ENCODE data around the gene ATP5PB.

The ATP5PB gene

DNA sequence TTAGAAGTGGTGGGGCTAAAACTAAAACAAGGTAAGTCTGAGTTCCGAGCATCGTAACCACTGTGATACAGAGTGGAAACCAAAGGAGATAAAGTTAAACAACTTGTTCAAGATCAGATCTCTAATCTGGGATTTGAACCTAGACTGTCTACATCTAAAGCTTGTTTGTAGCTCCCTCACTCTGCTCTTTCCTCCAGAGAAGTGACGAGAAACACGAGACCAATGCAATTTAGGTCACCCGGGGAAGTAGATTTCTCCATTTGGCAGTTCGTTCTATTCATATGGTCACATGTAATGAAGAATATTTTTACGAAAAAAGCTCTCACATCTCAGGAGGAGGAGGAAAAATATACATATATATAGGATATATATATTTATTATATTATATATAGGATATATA is 52.4 kb downstream of the ATP5PB start:
- H3K4me3 ChIP-seq (ENCODE audit: low read depth, low read length), result no peak overlapping the region
- TF ChIP-seq, protein P1, sequence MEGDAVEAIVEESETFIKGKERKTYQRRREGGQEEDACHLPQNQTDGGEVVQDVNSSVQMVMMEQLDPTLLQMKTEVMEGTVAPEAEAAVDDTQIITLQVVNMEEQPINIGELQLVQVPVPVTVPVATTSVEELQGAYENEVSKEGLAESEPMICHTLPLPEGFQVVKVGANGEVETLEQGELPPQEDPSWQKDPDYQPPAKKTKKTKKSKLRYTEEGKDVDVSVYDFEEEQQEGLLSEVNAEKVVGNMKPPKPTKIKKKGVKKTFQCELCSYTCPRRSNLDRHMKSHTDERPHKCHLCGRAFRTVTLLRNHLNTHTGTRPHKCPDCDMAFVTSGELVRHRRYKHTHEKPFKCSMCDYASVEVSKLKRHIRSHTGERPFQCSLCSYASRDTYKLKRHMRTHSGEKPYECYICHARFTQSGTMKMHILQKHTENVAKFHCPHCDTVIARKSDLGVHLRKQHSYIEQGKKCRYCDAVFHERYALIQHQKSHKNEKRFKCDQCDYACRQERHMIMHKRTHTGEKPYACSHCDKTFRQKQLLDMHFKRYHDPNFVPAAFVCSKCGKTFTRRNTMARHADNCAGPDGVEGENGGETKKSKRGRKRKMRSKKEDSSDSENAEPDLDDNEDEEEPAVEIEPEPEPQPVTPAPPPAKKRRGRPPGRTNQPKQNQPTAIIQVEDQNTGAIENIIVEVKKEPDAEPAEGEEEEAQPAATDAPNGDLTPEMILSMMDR (IDR thresholded peaks at IDR 0.05; ENCODE audit: control insufficient read depth, extremely low read depth, insufficient read depth), result no peak
- no peak for DNase-seq (ENCODE audit: low read depth)

GRCh38 chr1:111503585-111504060 is 54.4 kb downstream of the ATP5PB start, which contains the start of the genes ADORA3 and TMIGD3:
Gene ADORA3, minus strand, starts transcription at chr1:111503633. Its CDS starts 279 bp downstream, at chr1:111503354.
Gene TMIGD3, minus strand, starts transcription at chr1:111503633. Its CDS starts 279 bp downstream, at chr1:111503354.
- DNase-seq (ENCODE audit: low read depth), result no peak
- TF ChIP-seq, protein P1 (IDR thresholded peaks at IDR 0.05; ENCODE audit: control insufficient read depth, extremely low read depth, insufficient read depth), result no peak
- no peak within 1 kb of the TSS for H3K4me3 ChIP-seq (ENCODE audit: low read depth, low read length)

- no peak overlapping the region for H3K4me3 ChIP-seq (ENCODE audit: low read depth, low read length)
- TF ChIP-seq, protein P1 (IDR thresholded peaks at IDR 0.05; ENCODE audit: control insufficient read depth, extremely low read depth, insufficient read depth), result no peak
- no peak for DNase-seq (ENCODE audit: low read depth)
Observed at GRCh38 chr1:111504097-111504496, 54.8 kb downstream of the ATP5PB start.

DNA sequence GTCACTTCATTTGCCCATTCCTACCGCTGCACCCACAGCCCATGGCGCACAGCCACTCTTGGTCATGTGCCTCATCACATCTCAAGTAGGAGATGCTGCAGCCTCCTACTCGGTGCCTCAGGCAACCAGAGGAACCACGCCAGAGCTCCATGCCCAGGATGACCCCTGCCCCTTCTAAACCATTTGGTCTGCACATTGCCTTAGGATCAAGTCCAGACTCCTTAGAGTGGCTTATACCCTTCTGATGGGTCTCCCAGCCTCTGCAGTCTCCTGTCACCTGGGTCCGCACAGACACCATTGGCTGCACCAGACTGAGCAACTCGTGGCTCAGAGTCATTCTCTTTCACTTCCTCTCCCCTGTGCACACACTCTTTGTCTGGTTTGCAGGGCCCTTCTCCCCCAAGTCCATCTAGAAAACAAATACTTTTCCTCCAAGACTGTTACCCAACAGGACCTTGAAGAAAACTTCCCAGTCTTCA is 56.4 kb downstream of the ATP5PB start:
- TF ChIP-seq, protein P1 (IDR thresholded peaks at IDR 0.05; ENCODE audit: control insufficient read depth, extremely low read depth, insufficient read depth), result no peak

GRCh38 chr1:111506561-111506960 is 57.3 kb downstream of the ATP5PB start:
- no peak overlapping the region for H3K4me3 ChIP-seq (ENCODE audit: low read depth, low read length)
- no peak for DNase-seq (ENCODE audit: low read depth)
- TF ChIP-seq, protein P1 (IDR thresholded peaks at IDR 0.05; ENCODE audit: control insufficient read depth, extremely low read depth, insufficient read depth), result no peak

More for the DNA sequence above, 56.4 kb downstream of the ATP5PB start:
- DNase-seq (ENCODE audit: low read depth), result no peak
- no peak overlapping the region for H3K4me3 ChIP-seq (ENCODE audit: low read depth, low read length)

DNA sequence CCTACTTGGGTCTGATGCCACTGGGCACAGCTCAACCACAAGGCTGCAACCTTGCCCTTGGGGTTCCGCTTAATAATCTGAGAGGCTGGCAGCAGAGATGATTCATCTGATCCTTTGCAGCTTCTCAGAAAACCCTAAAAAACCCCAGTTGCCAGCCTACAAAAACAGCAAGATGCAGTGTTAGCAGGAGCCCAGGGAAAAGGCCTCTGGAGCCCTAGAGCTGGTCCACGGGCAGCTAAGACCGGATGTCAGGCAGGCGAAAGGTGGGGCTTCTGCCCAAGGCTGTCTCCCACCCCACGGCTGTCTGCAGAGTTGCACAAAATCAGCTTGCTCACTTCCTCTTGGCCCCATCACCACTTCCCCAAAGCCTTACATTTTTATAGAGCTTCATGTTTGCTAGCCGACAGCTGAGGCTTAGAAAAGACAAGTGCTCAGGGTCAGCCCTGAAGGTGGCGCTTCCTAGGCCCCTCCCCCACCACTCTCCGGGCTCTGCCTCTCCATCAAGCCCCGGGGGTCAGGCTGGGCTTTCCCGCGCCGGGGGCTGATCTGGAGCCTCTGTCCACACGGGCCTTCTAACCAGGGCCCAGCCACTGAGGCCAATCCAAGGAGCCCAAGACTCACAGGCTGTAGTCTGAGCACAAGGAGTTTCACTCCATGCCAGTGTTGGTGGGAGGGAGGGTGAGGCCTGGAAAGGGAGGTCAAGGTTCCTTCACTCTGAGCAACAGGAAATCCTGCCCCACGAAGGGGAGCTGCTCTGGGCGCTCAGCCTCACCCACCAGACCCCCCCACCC is 58.3 kb downstream of the ATP5PB start:
- peak; percentile 60 for DNase-seq (ENCODE audit: low read depth)
- TF ChIP-seq, protein P1 (IDR thresholded peaks at IDR 0.05; ENCODE audit: control insufficient read depth, extremely low read depth, insufficient read depth), result 0 out of 2 replicates have a peak, but pooled peaks have one; percentile 19
- H3K4me3 ChIP-seq (ENCODE audit: low read depth, low read length), result 0 out of 2 replicates have a peak overlapping the region, but pooled peaks have one; percentile 16
